Prostate gland (tissue), 2 donors: ENCODE measurements around the gene PCDHA6. TPM values are rescaled to one million over a fixed set of nuclear protein-coding genes. Genes with fewer than 3 reads are reported as not detected.
"Not testable (repeated sequence)": the region's sequence is repeated elsewhere in the genome, so short reads cannot be mapped to it uniquely, and the experiment has no call there.

Source experiments
- DNase-seq: peaks from one replicate; pipeline ENCODE4 v3.0.0-alpha.2; 2019; ENCODE audit warnings: low spot score
- H3K27ac ChIP-seq, 2 donors: fragments of 200-600 bp; sonication (generic); 2 replicates each; pipeline ENCODE4 v1.5.1; 2017 to 2019
- H3K27me3 ChIP-seq: fragments of 200-600 bp; sonication (generic); replicated peaks from 2 replicates; pipeline ENCODE4 v1.5.1; 2019; ENCODE audit not compliant: insufficient read depth
- H3K36me3 ChIP-seq, 2 donors: fragments of 200-600 bp; sonication (generic); 1 replicate in 1 of 2; 2 replicates in 1 of 2; pipeline versions ENCODE4 v1.5.1 to v1.8.1; 2017 to 2019
- H3K4me1 ChIP-seq: fragments of 200-600 bp; sonication (generic); replicated peaks from 2 replicates; pipeline ENCODE4 v1.5.1; 2019
- H3K4me3 ChIP-seq, 2 donors: fragments of 200-600 bp; sonication (generic); 2 replicates each; pipeline ENCODE4 v1.5.1; 2017 to 2019
- H3K9me3 ChIP-seq: fragments of 200-600 bp; sonication (generic); 2 replicates; pipeline ENCODE4 v1.5.1; 2017
- CTCF ChIP-seq, 4 experiments: fragments of 200-600 bp in 2 of 4; fragments of 450-650 bp in 2 of 4; sonication (generic) in 2 of 4; IDR thresholded peaks; 1 replicate in 3 of 4; 2 replicates in 1 of 4; pipeline ENCODE4 v1.5.1; 2016 to 2019; ENCODE audit warnings: antibody characterized with exemption in 4 of 4, mild to moderate bottlenecking in 2 of 4, moderate library complexity in 2 of 4
- POLR2A ChIP-seq: fragments of 450-650 bp; IDR thresholded peaks from one replicate; pipeline ENCODE4 v1.6.1; 2016; ENCODE audit warnings: antibody characterized with exemption, mild to moderate bottlenecking
- POLR2AphosphoS5 ChIP-seq: sonication (generic); formaldehyde crosslinking; IDR thresholded peaks from one replicate; pipeline ENCODE4 v1.6.1; 2017; ENCODE audit warnings: antibody characterized with exemption
- WGBS: methylation state at CpG from one replicate; pipeline ENCODE4 v1.1.5; 2018; 5-methylcytosine and 5-hydroxymethylcytosine counted together
- intact Hi-C: fragments of 100-400 bp; cut with DNase I; formaldehyde crosslinking; loops from one replicate; pipeline ENCODE4 v1.14.2; 2022
- total RNA-seq, 2 donors: library from RNA; depleted of rRNA; stranded (reverse); fragments of >200 nt; gene quantifications; one replicate each; pipeline ENCODE4 v1.1.0, GENCODE V29; 2016

The PCDHA6 gene
- total RNA-seq, 2 donors from 2014 or later: 1.9 to 2.2 TPM

GRCh38 chr5:140791089-140791488, 36.7 kb upstream of the PCDHA6 start:
- no peaks in the 10 kb centered on the region for H3K4me1 ChIP-seq
- intact Hi-C loops: no loop called here
- H3K27me3 ChIP-seq: peaks cover 3% of the 10 kb centered on the region
- no peak for DNase-seq
- H3K4me3 ChIP-seq: no peak overlapping the region
- no peaks in the 10 kb centered on the region for H3K9me3 ChIP-seq
- no peak for TF ChIP-seq POLR2AphosphoS5
- no peak for TF ChIP-seq POLR2A
- no peak for TF ChIP-seq CTCF (IDR thresholded peaks at IDR 0.05)
- 28% methylated on average over 2 of the region's 2 CpGs for WGBS
- H3K27ac ChIP-seq: no peak overlapping the region
- no peaks in the 10 kb centered on the region for H3K36me3 ChIP-seq

GRCh38 chr5:140794595-140795258, 33.0 kb upstream of the PCDHA6 start, which contains the start of gene PCDHA2:
TSS of gene PCDHA2 (plus strand) at chr5:140794852.
- Histone ChIP-seq H3K4me3 (no peak within 1 kb of the TSS), H3K27ac (no peak within 1 kb of the TSS), H3K9me3 (no peaks in the 10 kb centered on the region), H3K4me1 (no peaks in the 10 kb centered on the region), H3K36me3 (no peaks in the 10 kb centered on the region), H3K27me3 (no peaks in the 10 kb centered on the region)
- no peak for TF ChIP-seq POLR2A
- TF ChIP-seq POLR2AphosphoS5: no peak
- TF ChIP-seq CTCF (IDR thresholded peaks at IDR 0.05): no peak
- intact Hi-C loops: no loop called here
- 29% methylated on average over 27 of the region's 27 CpGs for WGBS
- no peak for DNase-seq

- TF ChIP-seq POLR2AphosphoS5: no peak
- TF ChIP-seq POLR2A: no peak
- no peak for TF ChIP-seq CTCF (IDR thresholded peaks at IDR 0.05)
- no peaks in the 10 kb centered on the region for H3K36me3 ChIP-seq
- intact Hi-C loops: no loop called here
- no peak for DNase-seq
- WGBS: 19% methylated on average over 15 of the region's 15 CpGs
- H3K4me3 ChIP-seq: no peak overlapping the region
- H3K9me3 ChIP-seq: no peaks in the 10 kb centered on the region
- no peak overlapping the region for H3K27ac ChIP-seq
- no peaks in the 10 kb centered on the region for H3K4me1 ChIP-seq
- H3K27me3 ChIP-seq: no peaks in the 10 kb centered on the region
Measured at GRCh38 chr5:140795259-140795641, 32.5 kb upstream of the PCDHA6 start.

GRCh38 chr5:140796072-140796717, 31.6 kb upstream of the PCDHA6 start:
- WGBS: 53% methylated on average over 72 of the region's 72 CpGs
- H3K4me3 ChIP-seq, intact Hi-C loops, H3K27me3 ChIP-seq, H3K36me3 ChIP-seq, H3K27ac ChIP-seq, H3K9me3 ChIP-seq, H3K4me1 ChIP-seq, DNase-seq: not testable (repeated sequence)

GRCh38 chr5:140796718-140797095, 31.1 kb upstream of the PCDHA6 start:
- no peak overlapping the region for H3K4me3 ChIP-seq
- whole genome bisulfite sequencing: 53% methylated on average over 38 of the region's 39 CpGs
- no peaks in the 10 kb centered on the region for H3K36me3 ChIP-seq
- DNase-seq: no peak
- no peaks in the 10 kb centered on the region for H3K4me1 ChIP-seq
- H3K9me3 ChIP-seq: no peaks in the 10 kb centered on the region
- intact Hi-C loops: no loop called here
- no peak for TF ChIP-seq CTCF (IDR thresholded peaks at IDR 0.05)
- TF ChIP-seq POLR2A: no peak
- TF ChIP-seq POLR2AphosphoS5: no peak
- H3K27me3 ChIP-seq: peaks cover 4% of the 10 kb centered on the region
- no peak overlapping the region for H3K27ac ChIP-seq
